Loucy (cell line): ENCODE results near the gene FAM181A.

ENCODE experiments used
- H2AFZ ChIP-seq: fragments of 200-600 bp; sonication (generic); 2 replicates; pipeline ENCODE4 v1.6.0; 2016; ENCODE audit warnings: antibody characterized with exemption, mild to moderate bottlenecking, low read length, moderate library complexity
- H3F3A ChIP-seq: fragments of 200-600 bp; 2 replicates; pipeline ENCODE4 v1.6.0; 2016; ENCODE audit warnings: antibody characterized with exemption, low read depth, mild to moderate bottlenecking
- H3K27me3 ChIP-seq: fragments of 200-600 bp; sonication (generic); 2 replicates; pipeline ENCODE4 v1.6.1; 2014; ENCODE audit warnings: low read length, mild to moderate bottlenecking; ENCODE audit not compliant: insufficient read depth, poor library complexity, severe bottlenecking
- H3K36me3 ChIP-seq: fragments of 200-600 bp; sonication (generic); 2 replicates; pipeline ENCODE4 v1.6.1; 2016; ENCODE audit warnings: low read length; ENCODE audit not compliant: insufficient read depth
- H3K4me1 ChIP-seq: fragments of 200-600 bp; sonication (generic); 2 replicates; pipeline ENCODE4 v1.5.1; 2014; ENCODE audit warnings: low read length, mild to moderate bottlenecking; ENCODE audit not compliant: insufficient read depth, poor library complexity, severe bottlenecking
- H3K4me2 ChIP-seq: fragments of 200-600 bp; sonication (generic); 2 replicates; pipeline ENCODE4 v1.6.0; 2014; ENCODE audit warnings: antibody characterized with exemption, low read length, low read depth, mild to moderate bottlenecking; ENCODE audit not compliant: poor library complexity, severe bottlenecking
- H3K4me3 ChIP-seq: fragments of 200-600 bp; sonication (generic); 2 replicates; pipeline ENCODE4 v1.5.1; 2014; ENCODE audit warnings: low read length, mild to moderate bottlenecking, mixed read lengths; ENCODE audit not compliant: poor library complexity, severe bottlenecking
- H3K79me2 ChIP-seq: fragments of 200-600 bp; sonication (generic); 2 replicates; pipeline ENCODE4 v1.6.1; 2014; ENCODE audit warnings: low read length; ENCODE audit not compliant: insufficient read depth
- H3K9ac ChIP-seq: fragments of 200-600 bp; sonication (generic); 2 replicates; pipeline ENCODE4 v1.6.0; 2014; ENCODE audit warnings: mild to moderate bottlenecking, low read depth, low read length, moderate library complexity; ENCODE audit not compliant: poor library complexity, severe bottlenecking
- H3K9me2 ChIP-seq: fragments of 200-600 bp; sonication (generic); replicated peaks from 2 replicates; pipeline ENCODE4 v1.6.1; 2016; ENCODE audit warnings: low read depth, low read length, mixed read lengths
- H3K9me3 ChIP-seq: fragments of 200-600 bp; sonication (generic); 2 replicates; pipeline ENCODE4 v1.6.1; 2014; ENCODE audit warnings: mild to moderate bottlenecking, antibody characterized with exemption, low read length, low read depth; ENCODE audit not compliant: insufficient read depth
- H4K20me1 ChIP-seq: fragments of 200-600 bp; sonication (generic); 2 replicates; pipeline ENCODE4 v1.6.0; 2014; ENCODE audit warnings: antibody characterized with exemption, low read length, mild to moderate bottlenecking; ENCODE audit not compliant: insufficient read depth, poor library complexity, severe bottlenecking
- CTCF ChIP-seq: fragments of 200-600 bp; sonication (generic); conservative IDR thresholded peaks from 2 replicates; pipeline ENCODE4 v1.5.1; 2014; ENCODE audit warnings: mild to moderate bottlenecking, antibody characterized with exemption, low read length
- EZH2phosphoT487 ChIP-seq: fragments of 200-600 bp; IDR thresholded peaks from 2 replicates; pipeline ENCODE4 v1.6.1; 2018; ENCODE audit warnings: antibody characterized with exemption, mild to moderate bottlenecking, moderate library complexity, borderline replicate concordance

Gene FAM181A

GRCh38 chr14:93898731-93899130 is 28.4 kb upstream of the FAM181A start:
- Histone ChIP-seq H3F3A (no peaks in the 10 kb centered on the region), H3K4me1 (no peaks in the 10 kb centered on the region), H3K9me3 (no peaks in the 10 kb centered on the region), H3K36me3 (no peaks in the 10 kb centered on the region), H3K79me2 (no peaks in the 10 kb centered on the region), H3K4me2 (no peak overlapping the region), H4K20me1 (no peaks in the 10 kb centered on the region), H3K9ac (no peak overlapping the region), H3K27me3 (no peaks in the 10 kb centered on the region), H3K4me3 (no peak overlapping the region), H2AFZ (no peak overlapping the region), H3K9me2 (no peaks in the 10 kb centered on the region)
- TF ChIP-seq EZH2phosphoT487 (no peak), CTCF (no peak)

GRCh38 chr14:93901813-93902212 is 25.3 kb upstream of the FAM181A start:
- Histone ChIP-seq H3F3A (no peaks in the 10 kb centered on the region), H3K9ac (no peak overlapping the region), H3K4me1 (no peaks in the 10 kb centered on the region), H3K36me3 (no peaks in the 10 kb centered on the region), H3K9me3 (no peaks in the 10 kb centered on the region), H2AFZ (no peak overlapping the region), H3K27me3 (no peaks in the 10 kb centered on the region), H3K4me3 (no peak overlapping the region), H3K4me2 (no peak overlapping the region), H3K9me2 (no peaks in the 10 kb centered on the region), H4K20me1 (no peaks in the 10 kb centered on the region), H3K79me2 (no peaks in the 10 kb centered on the region)
- TF ChIP-seq EZH2phosphoT487 (no peak), CTCF (no peak)

GRCh38 chr14:93902619-93903307 is 24.4 kb upstream of the FAM181A start:
- Histone ChIP-seq H3K4me2 (no peak overlapping the region), H3K9ac (no peak overlapping the region), H3K4me1 (no peaks in the 10 kb centered on the region), H3K9me3 (no peaks in the 10 kb centered on the region), H3F3A (no peaks in the 10 kb centered on the region), H3K9me2 (no peaks in the 10 kb centered on the region), H4K20me1 (no peaks in the 10 kb centered on the region), H3K4me3 (no peak overlapping the region), H3K79me2 (no peaks in the 10 kb centered on the region), H3K27me3 (no peaks in the 10 kb centered on the region), H3K36me3 (no peaks in the 10 kb centered on the region), H2AFZ (no peak overlapping the region; the same call in 1 of the 2 replicates)
- no peak for TF ChIP-seq CTCF
- TF ChIP-seq EZH2phosphoT487: no peak
